ENCODE measurements around the gene SOX10. TPM values are rescaled to one million over a fixed set of nuclear protein-coding genes. Genes with fewer than 3 reads are reported as not detected.
A peak's percentile ranks its signal among the peaks of the same experiment; 100 is the strongest.

SOX10 gene
- total RNA-seq, 1 experiment from 2014 or later = not detected

DNA sequence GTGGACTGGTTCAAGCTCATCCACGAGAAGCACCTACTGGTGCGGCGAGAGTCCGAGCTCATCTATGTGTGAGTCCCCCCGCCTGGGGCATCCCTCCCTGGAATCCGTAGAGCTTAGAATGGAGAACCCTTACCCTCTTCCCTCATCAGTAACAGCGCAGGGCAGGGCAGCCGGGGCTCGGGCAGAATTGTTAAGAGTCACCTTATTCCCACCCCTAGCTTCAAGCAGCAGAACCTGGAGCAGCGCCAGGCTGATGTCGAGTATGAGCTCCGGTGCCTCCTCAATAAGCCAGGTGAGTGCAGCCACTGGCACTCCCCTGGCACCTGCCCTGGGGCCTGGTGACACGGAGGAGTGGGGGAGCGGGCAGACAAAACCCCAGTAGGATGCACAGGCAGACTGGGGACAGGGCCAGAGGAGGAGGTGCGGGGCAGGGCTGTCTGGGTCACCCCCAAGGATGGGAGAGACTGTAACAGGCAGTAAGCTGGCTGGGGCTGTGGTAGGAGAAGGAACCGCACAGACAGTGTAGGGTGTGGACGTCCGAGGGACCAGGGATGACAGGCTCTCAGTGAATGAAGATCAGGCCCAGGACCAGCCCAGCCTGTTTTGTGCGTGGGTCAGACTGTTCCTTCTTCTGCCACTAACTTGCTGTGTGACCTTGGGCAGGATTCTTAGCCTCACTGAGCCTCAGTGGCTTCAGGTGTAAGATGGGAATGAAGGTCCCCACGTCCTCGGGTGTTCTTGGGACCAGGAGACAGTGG, 51.4 kb downstream of the SOX10 start:
- H3K9ac ChIP-seq (ENCODE audit: low read length) = peak overlapping the region; percentile 19; the same call in 1 of the 2 replicates
- no TSS peak for BruUV-seq (replicated peaks)
- peaks cover 13 to 18% of the 10 kb centered on the region in 2 experiments for H3K4me1 ChIP-seq (ENCODE audit: control insufficient read depth in 1 of 2, insufficient read depth in 2 of 2, low read length in 2 of 2)
- peak overlapping the region; percentile 71 for H3K4me2 ChIP-seq (ENCODE audit: low read length)
- DNase-seq (ENCODE audit: low read depth, low spot score) = no peak
- H3K9me3 ChIP-seq (ENCODE audit: control insufficient read depth in 1 of 2, insufficient read depth in 1 of 2, low read depth in 1 of 2, low read length in 2 of 2) = no peaks in the 10 kb centered on the region
- ChIA-PET POLR2A (no interaction called here), CTCF (interaction anchor here (2.2 kb wide), 1 partner anchor 70 kb away, joined by 6 read pairs; no protein-coding TSS in a partner anchor), RAD21 (ENCODE audit: low non-redundant PET in 1 of 2, low total read pairs in 2 of 2, uncharacterized antibody in 2 of 2, unreplicated experiment in 2 of 2) (no interaction called here)
- 0 out of 2 replicates have a peak, but pooled peaks have one; percentile 6 for ATAC-seq
- no peaks in the 10 kb centered on the region for H3K79me2 ChIP-seq (ENCODE audit: insufficient read depth, low read length)
- H4K20me1 ChIP-seq (ENCODE audit: insufficient read depth) = no peaks in the 10 kb centered on the region
- peak overlapping the region; percentile 78 for H3K27ac ChIP-seq (ENCODE audit: low read depth, low read length)
- peaks cover 8 to 17% of the 10 kb centered on the region in 2 experiments; a peak in 3 of 4 replicates for H3K36me3 ChIP-seq (ENCODE audit: control insufficient read depth in 1 of 2, insufficient read depth in 2 of 2, low read length in 2 of 2)
- intact Hi-C loops (cut with micrococcal nuclease) = loop anchor here (10.0 kb wide), 1 partner anchor 48 kb away; no protein-coding TSS in a partner anchor
- H2AFZ ChIP-seq (ENCODE audit: low read depth, low read length, poor library complexity, severe bottlenecking) = no peak overlapping the region
- no peaks in the 10 kb centered on the region for H3K27me3 ChIP-seq (ENCODE audit: insufficient read depth, low read length)
- H3K9me2 ChIP-seq (ENCODE audit: insufficient read depth) = no peaks in the 10 kb centered on the region
- TF ChIP-seq FOSL1 (IDR thresholded peaks at IDR 0.05; ENCODE audit: low read depth) (no peak), RAD21 (IDR thresholded peaks at IDR 0.05; ENCODE audit: low read depth) (no peak), ZFX (IDR thresholded peaks at IDR 0.05) (no peak), EZH2 (IDR thresholded peaks at IDR 0.05) (no peak), POLR2AphosphoS5 (IDR thresholded peaks at IDR 0.05; ENCODE audit: low read depth, low read length) (no peak), SRF (IDR thresholded peaks at IDR 0.05; ENCODE audit: low read depth) (no peak), YY1 (IDR thresholded peaks at IDR 0.05; ENCODE audit: extremely low read depth, insufficient replicate concordance, low read depth, low read length) (no peak), ZNF274 (IDR thresholded peaks at IDR 0.05; ENCODE audit: low read depth, low read length) (no peak), REST (IDR thresholded peaks at IDR 0.05; ENCODE audit: low read depth) (no peak), ATF3 (IDR thresholded peaks at IDR 0.05) (no peak), CEBPB (IDR thresholded peaks at IDR 0.05; ENCODE audit: low read depth) (no peak), EGR1 (IDR thresholded peaks at IDR 0.05; ENCODE audit: low read depth) (no peak), ELF1 (IDR thresholded peaks at IDR 0.05; ENCODE audit: borderline replicate concordance, low read depth) (no peak), POLR2A (IDR thresholded peaks at IDR 0.05; ENCODE audit: borderline replicate concordance, extremely low read depth, insufficient read depth, insufficient read length) (no peak)
- TF ChIP-seq, protein P1, sequence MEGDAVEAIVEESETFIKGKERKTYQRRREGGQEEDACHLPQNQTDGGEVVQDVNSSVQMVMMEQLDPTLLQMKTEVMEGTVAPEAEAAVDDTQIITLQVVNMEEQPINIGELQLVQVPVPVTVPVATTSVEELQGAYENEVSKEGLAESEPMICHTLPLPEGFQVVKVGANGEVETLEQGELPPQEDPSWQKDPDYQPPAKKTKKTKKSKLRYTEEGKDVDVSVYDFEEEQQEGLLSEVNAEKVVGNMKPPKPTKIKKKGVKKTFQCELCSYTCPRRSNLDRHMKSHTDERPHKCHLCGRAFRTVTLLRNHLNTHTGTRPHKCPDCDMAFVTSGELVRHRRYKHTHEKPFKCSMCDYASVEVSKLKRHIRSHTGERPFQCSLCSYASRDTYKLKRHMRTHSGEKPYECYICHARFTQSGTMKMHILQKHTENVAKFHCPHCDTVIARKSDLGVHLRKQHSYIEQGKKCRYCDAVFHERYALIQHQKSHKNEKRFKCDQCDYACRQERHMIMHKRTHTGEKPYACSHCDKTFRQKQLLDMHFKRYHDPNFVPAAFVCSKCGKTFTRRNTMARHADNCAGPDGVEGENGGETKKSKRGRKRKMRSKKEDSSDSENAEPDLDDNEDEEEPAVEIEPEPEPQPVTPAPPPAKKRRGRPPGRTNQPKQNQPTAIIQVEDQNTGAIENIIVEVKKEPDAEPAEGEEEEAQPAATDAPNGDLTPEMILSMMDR (IDR thresholded peaks at IDR 0.05 in 2 of 3, conservative IDR thresholded peaks at IDR 0.05 in 1 of 3; ENCODE audit: borderline replicate concordance in 1 of 3, insufficient read depth in 1 of 3, low read depth in 2 of 3, low read length in 2 of 3) = no peak
- H3K4me3 ChIP-seq (replicated peaks in 1 of 2; ENCODE audit: low read depth in 1 of 2, low read length in 2 of 2) = no peak overlapping the region
